Adrenal gland (tissue), 5 donors: ENCODE data around the gene TAS2R10.

Experiments
- CTCF ChIP-seq, 6 experiments: fragments of 450-650 bp in 4 of 6; fragments of 200-600 bp in 2 of 6; sonication (generic) in 1 of 6; IDR thresholded peaks; 1 replicate in 5 of 6; 2 replicates in 1 of 6; pipeline versions ENCODE4 v1.5.1 to v1.8.0; 2016 to 2021; ENCODE audit warnings: antibody characterized with exemption in 6 of 6, mild to moderate bottlenecking in 2 of 6, moderate library complexity in 1 of 6
- POLR2A ChIP-seq, 2 donors: fragments of 450-650 bp; IDR thresholded peaks; one replicate each; pipeline ENCODE4 v1.6.1; 2017; ENCODE audit warnings: antibody characterized with exemption in 2 of 2, mild to moderate bottlenecking in 2 of 2, moderate library complexity in 1 of 2
- donor health status: DM: no; HTN: no; CAD: no.

GRCh38 chr12:10867381-10867780, 41.2 kb upstream of the TAS2R10 start:
- TF ChIP-seq CTCF (IDR thresholded peaks at IDR 0.05) (no peak), POLR2A (IDR thresholded peaks at IDR 0.05) (no peak)
